GM23338 (cell line): Measurements from ENCODE around the gene FZD4. TPM values are rescaled to one million over a fixed set of nuclear protein-coding genes. Genes with fewer than 3 reads are reported as not detected.

Experiments
- ATAC-seq: fragments of 200-7000 bp; cut with Tn5 transposase; 3 replicates; pipeline ENCODE4 v1.9.1; 2020
- DNase-seq: peaks from one replicate; pipeline ENCODE4 v3.0.0-alpha.2; 2015; ENCODE audit warnings: low spot score
- H2AFZ ChIP-seq: fragments of 200-600 bp; sonication (generic); 2 replicates; pipeline ENCODE4 v1.8.0; 2016; ENCODE audit warnings: antibody characterized with exemption, mild to moderate bottlenecking, moderate library complexity
- H3F3A ChIP-seq: fragments of 200-600 bp; sonication (generic); replicated peaks from 2 replicates; pipeline ENCODE4 v1.8.0; 2017; ENCODE audit warnings: antibody characterized with exemption, mixed run types, low read depth
- H3K27ac ChIP-seq: fragments of 200-600 bp; sonication (generic); 2 replicates; pipeline ENCODE4 v1.6.1; 2016; ENCODE audit warnings: low read depth
- H3K27me3 ChIP-seq: fragments of 200-600 bp; sonication (generic); 2 replicates; pipeline ENCODE4 v1.8.0; 2016; ENCODE audit warnings: mild to moderate bottlenecking, mixed run types, moderate library complexity; ENCODE audit not compliant: insufficient read depth
- H3K36me3 ChIP-seq: fragments of 200-600 bp; sonication (generic); 2 replicates; pipeline ENCODE4 v1.8.0; 2016; ENCODE audit warnings: mild to moderate bottlenecking; ENCODE audit not compliant: insufficient read depth
- H3K4me1 ChIP-seq: fragments of 200-600 bp; sonication (generic); 2 replicates; pipeline ENCODE4 v1.8.0; 2016; ENCODE audit warnings: mild to moderate bottlenecking, moderate library complexity; ENCODE audit not compliant: insufficient read depth
- H3K4me2 ChIP-seq: fragments of 200-600 bp; sonication (generic); 2 replicates; pipeline ENCODE4 v1.7.1; 2017; ENCODE audit warnings: mixed run types
- H3K4me3 ChIP-seq: fragments of 200-600 bp; sonication (generic); 2 replicates; pipeline ENCODE4 v1.6.1; 2016; ENCODE audit warnings: mixed run types
- H3K79me2 ChIP-seq: fragments of 200-600 bp; sonication (generic); replicated peaks from 2 replicates; pipeline ENCODE4 v1.8.0; 2017; ENCODE audit warnings: mild to moderate bottlenecking; ENCODE audit not compliant: insufficient read depth
- H3K9me2 ChIP-seq: fragments of 200-600 bp; sonication (generic); 2 replicates; pipeline ENCODE4 v1.8.0; 2017; ENCODE audit not compliant: insufficient read depth
- H4K20me1 ChIP-seq: fragments of 200-600 bp; sonication (generic); replicated peaks from 2 replicates; pipeline ENCODE4 v1.8.0; 2017; ENCODE audit warnings: mild to moderate bottlenecking; ENCODE audit not compliant: insufficient read depth
- H3K27ac Mint-ChIP-seq: 2 replicates; pipeline ENCODE4 v1.8.0; 2020; ENCODE audit warnings: inconsistent platforms, mild to moderate bottlenecking, moderate library complexity, mixed read lengths
- H3K27me3 Mint-ChIP-seq: 3 replicates; pipeline ENCODE4 v1.8.0; 2022; ENCODE audit warnings: low read depth, mild to moderate bottlenecking, moderate library complexity, mixed read lengths, inconsistent platforms; ENCODE audit not compliant: insufficient read depth, poor library complexity
- H3K36me3 Mint-ChIP-seq: 3 replicates; pipeline ENCODE4 v1.8.0; 2021; ENCODE audit warnings: low read depth, mild to moderate bottlenecking, inconsistent platforms, moderate library complexity, mixed read lengths
- H3K4me1 Mint-ChIP-seq: 3 replicates; pipeline ENCODE4 v1.8.0; 2020; ENCODE audit warnings: mild to moderate bottlenecking, inconsistent platforms, mixed read lengths
- H3K4me3 Mint-ChIP-seq: 3 replicates; pipeline ENCODE4 v1.8.0; 2021; ENCODE audit warnings: moderate library complexity, mild to moderate bottlenecking, inconsistent platforms, mixed read lengths
- H3K9me3 Mint-ChIP-seq: 3 replicates; pipeline ENCODE4 v1.8.0; 2020; ENCODE audit warnings: moderate library complexity, mild to moderate bottlenecking, inconsistent platforms, mixed read lengths
- CREB1 ChIP-seq: fragments of 250-450 bp; sonication (Bioruptor Pico); IDR thresholded peaks from 2 replicates; pipeline ENCODE4 v1.5.0; 2020; ENCODE audit warnings: low read depth, mild to moderate bottlenecking, moderate library complexity
- EZH2 ChIP-seq: fragments of 200-600 bp; sonication (generic); IDR thresholded peaks from one replicate; pipeline ENCODE4 v1.8.0; 2017; ENCODE audit warnings: antibody characterized with exemption, mild to moderate bottlenecking, low read depth; ENCODE audit not compliant: unreplicated experiment
- EZH2phosphoT487 ChIP-seq: fragments of 200-600 bp; sonication (generic); IDR thresholded peaks from one replicate; pipeline ENCODE4 v1.8.1; 2018; ENCODE audit warnings: antibody characterized with exemption; ENCODE audit not compliant: unreplicated experiment
- NANOG ChIP-seq: IDR thresholded peaks from 2 replicates; pipeline ENCODE4 v1.6.1; 2016; ENCODE audit warnings: antibody characterized with exemption, borderline replicate concordance
- STAT1 ChIP-seq: IDR thresholded peaks from one replicate; pipeline ENCODE4 v1.6.1; 2016; ENCODE audit warnings: antibody characterized with exemption; ENCODE audit not compliant: unreplicated experiment
- ZNF114 ChIP-seq: fragments of 250-450 bp; sonication (Bioruptor Pico); IDR thresholded peaks from 2 replicates; pipeline ENCODE4 v1.5.0; 2020; ENCODE audit warnings: mild to moderate bottlenecking, moderate library complexity
- ZNF331 ChIP-seq: fragments of 250-450 bp; sonication (Bioruptor Pico); IDR thresholded peaks from 2 replicates; pipeline ENCODE4 v1.5.0; 2020; ENCODE audit warnings: low read depth, mild to moderate bottlenecking, moderate library complexity
- polyA plus RNA-seq: library from polyadenylated mRNA; unstranded; fragments of >200 nt; fragmentation: Nextera tagmentation; extraction: Ambion mirVana; gene quantifications from 2 replicates; pipeline ENCODE4 v1.2.1, GENCODE V29; 2016
- total RNA-seq: library from RNA; depleted of rRNA; stranded (reverse); fragments of >200 nt; shearing (Covaris generic); gene quantifications from 2 replicates; pipeline ENCODE4 v1.2.3, GENCODE V29; 2014
- TF ChIP-seq, protein P1 (sequence below), 2 experiments: fragments of 200-600 bp in 1 of 2; sonication (generic) in 1 of 2; conservative IDR thresholded peaks; 2 replicates each; pipeline versions ENCODE4 v1.5.1 to v1.6.1; 2016 to 2017; ENCODE audit warnings: antibody characterized with exemption in 2 of 2, low read depth in 2 of 2, mild to moderate bottlenecking in 2 of 2, moderate library complexity in 1 of 2
- TF ChIP-seq, protein P2 (sequence below): IDR thresholded peaks from one replicate; pipeline ENCODE4 v1.6.1; 2018; ENCODE audit warnings: antibody characterized with exemption; ENCODE audit not compliant: unreplicated experiment
- TF ChIP-seq, protein P3 (sequence below): IDR thresholded peaks from 2 replicates; pipeline ENCODE4 v1.6.1; 2016; ENCODE audit warnings: antibody characterized with exemption

The FZD4 gene
- total and polyA plus RNA-seq, 2 experiments from 2014 or later: 1.4 to 8.9 TPM

DNA sequence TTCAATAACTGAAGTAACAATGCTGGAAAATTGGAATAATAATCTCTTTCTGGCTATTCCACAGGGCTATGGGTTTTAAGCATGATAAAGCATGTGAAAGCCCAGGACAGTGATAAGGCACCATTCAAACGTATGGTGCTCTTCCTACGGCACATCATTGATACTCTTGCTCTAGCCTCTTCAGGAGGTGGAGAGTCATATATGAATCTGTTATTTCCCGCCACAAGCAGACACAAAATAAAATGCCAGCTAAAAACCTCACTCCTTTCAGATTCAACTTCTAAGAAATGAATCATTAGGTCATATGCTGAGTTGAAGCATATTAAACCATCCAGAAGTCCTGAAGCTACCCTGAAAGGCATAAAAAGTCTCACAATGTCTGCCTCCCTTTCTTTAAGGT, 49.9 kb downstream of the FZD4 start:
- ATAC-seq (no peak), DNase-seq (no peak)
- Histone ChIP-seq H3K27me3 (no peaks in the 10 kb centered on the region), H2AFZ (no peak overlapping the region), H4K20me1 (no peaks in the 10 kb centered on the region), H3F3A (no peaks in the 10 kb centered on the region), H3K4me2 (no peak overlapping the region), H3K27ac (no peak overlapping the region), H3K79me2 (no peaks in the 10 kb centered on the region), H3K4me3 (no peak overlapping the region), H3K36me3 (no peaks in the 10 kb centered on the region), H3K4me1 (no peaks in the 10 kb centered on the region), H3K9me2 (no peaks in the 10 kb centered on the region)
- no peak overlapping the region for H3K27ac Mint-ChIP-seq
- no peaks in the 10 kb centered on the region for H3K4me1 Mint-ChIP-seq
- TF ChIP-seq EZH2phosphoT487: no peak
- no peaks in the 10 kb centered on the region for H3K27me3 Mint-ChIP-seq
- no peak overlapping the region for H3K4me3 Mint-ChIP-seq
- no peaks in the 10 kb centered on the region for H3K9me3 Mint-ChIP-seq
- H3K36me3 Mint-ChIP-seq: no peaks in the 10 kb centered on the region

DNA sequence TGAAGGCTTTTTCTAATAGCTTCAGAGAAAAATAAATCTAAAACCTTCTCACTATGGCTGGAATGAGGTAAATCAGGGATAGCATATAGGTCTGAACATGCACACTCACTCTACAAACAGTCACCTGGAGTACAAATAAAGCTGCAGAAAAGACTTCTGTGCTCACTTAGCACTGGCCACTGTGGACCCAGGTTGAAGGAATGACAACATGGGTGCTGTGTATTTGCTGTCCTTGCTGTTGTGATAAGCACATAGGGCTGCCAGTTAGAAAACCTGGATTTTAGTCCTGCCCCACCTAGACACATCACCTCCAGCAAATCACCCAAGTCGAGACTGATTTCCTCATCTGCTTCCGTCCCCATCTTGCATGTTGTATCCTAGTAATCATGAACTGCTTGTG, 51.2 kb downstream of the FZD4 start:
- Histone ChIP-seq H3K27me3 (no peaks in the 10 kb centered on the region), H3K4me1 (no peaks in the 10 kb centered on the region), H4K20me1 (no peaks in the 10 kb centered on the region), H3K4me2 (no peak overlapping the region), H3K36me3 (no peaks in the 10 kb centered on the region), H3K9me2 (no peaks in the 10 kb centered on the region), H3K79me2 (no peaks in the 10 kb centered on the region), H3K4me3 (no peak overlapping the region), H3F3A (no peaks in the 10 kb centered on the region), H2AFZ (0 out of 2 replicates have a peak overlapping the region, but pooled peaks have one; percentile 23), H3K27ac (no peak overlapping the region)
- ATAC-seq: no peak
- H3K27me3 Mint-ChIP-seq: no peaks in the 10 kb centered on the region
- DNase-seq: no peak
- H3K36me3 Mint-ChIP-seq: no peaks in the 10 kb centered on the region
- H3K4me1 Mint-ChIP-seq: no peaks in the 10 kb centered on the region
- H3K9me3 Mint-ChIP-seq: no peaks in the 10 kb centered on the region
- H3K4me3 Mint-ChIP-seq: no peak overlapping the region
- H3K27ac Mint-ChIP-seq: no peak overlapping the region
- TF ChIP-seq NANOG (no peak), EZH2 (no peak), STAT1 (no peak), ZNF114 (CRISPR knock-in tag) (no peak), CREB1 (CRISPR knock-in tag) (no peak), ZNF331 (no peak)
- TF ChIP-seq, protein P1, sequence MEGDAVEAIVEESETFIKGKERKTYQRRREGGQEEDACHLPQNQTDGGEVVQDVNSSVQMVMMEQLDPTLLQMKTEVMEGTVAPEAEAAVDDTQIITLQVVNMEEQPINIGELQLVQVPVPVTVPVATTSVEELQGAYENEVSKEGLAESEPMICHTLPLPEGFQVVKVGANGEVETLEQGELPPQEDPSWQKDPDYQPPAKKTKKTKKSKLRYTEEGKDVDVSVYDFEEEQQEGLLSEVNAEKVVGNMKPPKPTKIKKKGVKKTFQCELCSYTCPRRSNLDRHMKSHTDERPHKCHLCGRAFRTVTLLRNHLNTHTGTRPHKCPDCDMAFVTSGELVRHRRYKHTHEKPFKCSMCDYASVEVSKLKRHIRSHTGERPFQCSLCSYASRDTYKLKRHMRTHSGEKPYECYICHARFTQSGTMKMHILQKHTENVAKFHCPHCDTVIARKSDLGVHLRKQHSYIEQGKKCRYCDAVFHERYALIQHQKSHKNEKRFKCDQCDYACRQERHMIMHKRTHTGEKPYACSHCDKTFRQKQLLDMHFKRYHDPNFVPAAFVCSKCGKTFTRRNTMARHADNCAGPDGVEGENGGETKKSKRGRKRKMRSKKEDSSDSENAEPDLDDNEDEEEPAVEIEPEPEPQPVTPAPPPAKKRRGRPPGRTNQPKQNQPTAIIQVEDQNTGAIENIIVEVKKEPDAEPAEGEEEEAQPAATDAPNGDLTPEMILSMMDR (conservative IDR thresholded peaks at IDR 0.05; ENCODE audit: low read depth in 2 of 2): no peak
- TF ChIP-seq, protein P2, sequence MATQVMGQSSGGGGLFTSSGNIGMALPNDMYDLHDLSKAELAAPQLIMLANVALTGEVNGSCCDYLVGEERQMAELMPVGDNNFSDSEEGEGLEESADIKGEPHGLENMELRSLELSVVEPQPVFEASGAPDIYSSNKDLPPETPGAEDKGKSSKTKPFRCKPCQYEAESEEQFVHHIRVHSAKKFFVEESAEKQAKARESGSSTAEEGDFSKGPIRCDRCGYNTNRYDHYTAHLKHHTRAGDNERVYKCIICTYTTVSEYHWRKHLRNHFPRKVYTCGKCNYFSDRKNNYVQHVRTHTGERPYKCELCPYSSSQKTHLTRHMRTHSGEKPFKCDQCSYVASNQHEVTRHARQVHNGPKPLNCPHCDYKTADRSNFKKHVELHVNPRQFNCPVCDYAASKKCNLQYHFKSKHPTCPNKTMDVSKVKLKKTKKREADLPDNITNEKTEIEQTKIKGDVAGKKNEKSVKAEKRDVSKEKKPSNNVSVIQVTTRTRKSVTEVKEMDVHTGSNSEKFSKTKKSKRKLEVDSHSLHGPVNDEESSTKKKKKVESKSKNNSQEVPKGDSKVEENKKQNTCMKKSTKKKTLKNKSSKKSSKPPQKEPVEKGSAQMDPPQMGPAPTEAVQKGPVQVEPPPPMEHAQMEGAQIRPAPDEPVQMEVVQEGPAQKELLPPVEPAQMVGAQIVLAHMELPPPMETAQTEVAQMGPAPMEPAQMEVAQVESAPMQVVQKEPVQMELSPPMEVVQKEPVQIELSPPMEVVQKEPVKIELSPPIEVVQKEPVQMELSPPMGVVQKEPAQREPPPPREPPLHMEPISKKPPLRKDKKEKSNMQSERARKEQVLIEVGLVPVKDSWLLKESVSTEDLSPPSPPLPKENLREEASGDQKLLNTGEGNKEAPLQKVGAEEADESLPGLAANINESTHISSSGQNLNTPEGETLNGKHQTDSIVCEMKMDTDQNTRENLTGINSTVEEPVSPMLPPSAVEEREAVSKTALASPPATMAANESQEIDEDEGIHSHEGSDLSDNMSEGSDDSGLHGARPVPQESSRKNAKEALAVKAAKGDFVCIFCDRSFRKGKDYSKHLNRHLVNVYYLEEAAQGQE: no peak
- TF ChIP-seq, protein P3, sequence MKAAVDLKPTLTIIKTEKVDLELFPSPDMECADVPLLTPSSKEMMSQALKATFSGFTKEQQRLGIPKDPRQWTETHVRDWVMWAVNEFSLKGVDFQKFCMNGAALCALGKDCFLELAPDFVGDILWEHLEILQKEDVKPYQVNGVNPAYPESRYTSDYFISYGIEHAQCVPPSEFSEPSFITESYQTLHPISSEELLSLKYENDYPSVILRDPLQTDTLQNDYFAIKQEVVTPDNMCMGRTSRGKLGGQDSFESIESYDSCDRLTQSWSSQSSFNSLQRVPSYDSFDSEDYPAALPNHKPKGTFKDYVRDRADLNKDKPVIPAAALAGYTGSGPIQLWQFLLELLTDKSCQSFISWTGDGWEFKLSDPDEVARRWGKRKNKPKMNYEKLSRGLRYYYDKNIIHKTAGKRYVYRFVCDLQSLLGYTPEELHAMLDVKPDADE: no peak
